OCI-LY7 (cell line): ENCODE measurements around the gene IGLL5.

Experiments used
- EZH2phosphoT487 ChIP-seq: fragments of 200-600 bp; sonication (generic); IDR thresholded peaks from 2 replicates; pipeline ENCODE4 v1.6.1; 2018; ENCODE audit warnings: low read depth, borderline replicate concordance, mild to moderate bottlenecking, mixed run types, antibody characterized with exemption, low read length, moderate library complexity, mixed read lengths
- TF ChIP-seq, protein P1 (sequence below): fragments of 200-600 bp; sonication (generic); conservative IDR thresholded peaks from 2 replicates; pipeline ENCODE4 v1.5.1; 2014; ENCODE audit warnings: mild to moderate bottlenecking, antibody characterized with exemption, low read length, moderate library complexity, mixed read lengths

DNA sequence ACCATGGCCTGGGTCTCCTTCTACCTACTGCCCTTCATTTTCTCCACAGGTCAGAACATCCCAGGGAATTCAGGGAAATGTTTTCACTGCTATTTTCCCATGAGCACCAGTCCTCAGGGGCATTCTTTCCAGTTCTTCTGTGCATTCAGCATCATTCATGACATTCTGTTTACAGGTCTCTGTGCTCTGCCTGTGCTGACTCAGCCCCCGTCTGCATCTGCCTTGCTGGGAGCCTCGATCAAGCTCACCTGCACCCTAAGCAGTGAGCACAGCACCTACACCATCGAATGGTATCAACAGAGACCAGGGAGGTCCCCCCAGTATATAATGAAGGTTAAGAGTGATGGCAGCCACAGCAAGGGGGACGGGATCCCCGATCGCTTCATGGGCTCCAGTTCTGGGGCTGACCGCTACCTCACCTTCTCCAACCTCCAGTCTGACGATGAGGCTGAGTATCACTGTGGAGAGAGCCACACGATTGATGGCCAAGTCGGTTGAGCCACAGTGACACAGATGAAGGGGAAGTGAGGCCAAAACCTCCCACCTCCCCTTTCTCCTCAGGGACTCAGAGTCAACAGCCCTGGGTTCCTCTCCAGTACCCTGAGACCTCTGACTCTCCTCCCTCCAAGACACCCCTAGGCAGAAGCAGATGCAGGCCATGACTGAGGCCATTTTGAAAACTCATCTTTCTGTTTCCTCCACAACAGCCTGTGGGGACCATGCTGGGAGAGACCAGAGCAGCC lies 15.9 kb upstream of the IGLL5 start:
- TF ChIP-seq, protein P1, sequence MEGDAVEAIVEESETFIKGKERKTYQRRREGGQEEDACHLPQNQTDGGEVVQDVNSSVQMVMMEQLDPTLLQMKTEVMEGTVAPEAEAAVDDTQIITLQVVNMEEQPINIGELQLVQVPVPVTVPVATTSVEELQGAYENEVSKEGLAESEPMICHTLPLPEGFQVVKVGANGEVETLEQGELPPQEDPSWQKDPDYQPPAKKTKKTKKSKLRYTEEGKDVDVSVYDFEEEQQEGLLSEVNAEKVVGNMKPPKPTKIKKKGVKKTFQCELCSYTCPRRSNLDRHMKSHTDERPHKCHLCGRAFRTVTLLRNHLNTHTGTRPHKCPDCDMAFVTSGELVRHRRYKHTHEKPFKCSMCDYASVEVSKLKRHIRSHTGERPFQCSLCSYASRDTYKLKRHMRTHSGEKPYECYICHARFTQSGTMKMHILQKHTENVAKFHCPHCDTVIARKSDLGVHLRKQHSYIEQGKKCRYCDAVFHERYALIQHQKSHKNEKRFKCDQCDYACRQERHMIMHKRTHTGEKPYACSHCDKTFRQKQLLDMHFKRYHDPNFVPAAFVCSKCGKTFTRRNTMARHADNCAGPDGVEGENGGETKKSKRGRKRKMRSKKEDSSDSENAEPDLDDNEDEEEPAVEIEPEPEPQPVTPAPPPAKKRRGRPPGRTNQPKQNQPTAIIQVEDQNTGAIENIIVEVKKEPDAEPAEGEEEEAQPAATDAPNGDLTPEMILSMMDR = no peak
- no peak for TF ChIP-seq EZH2phosphoT487
